GM18907 (cell line): ENCODE data around the gene OGFRL1.

Source experiments
- ATAC-seq: cut with Tn5 transposase; IDR thresholded peaks from one replicate; pipeline ENCODE4 v1.9.1; 2021; ENCODE audit warnings: mild to moderate bottlenecking, moderate library complexity; ENCODE audit not compliant: unreplicated experiment

Gene OGFRL1

DNA sequence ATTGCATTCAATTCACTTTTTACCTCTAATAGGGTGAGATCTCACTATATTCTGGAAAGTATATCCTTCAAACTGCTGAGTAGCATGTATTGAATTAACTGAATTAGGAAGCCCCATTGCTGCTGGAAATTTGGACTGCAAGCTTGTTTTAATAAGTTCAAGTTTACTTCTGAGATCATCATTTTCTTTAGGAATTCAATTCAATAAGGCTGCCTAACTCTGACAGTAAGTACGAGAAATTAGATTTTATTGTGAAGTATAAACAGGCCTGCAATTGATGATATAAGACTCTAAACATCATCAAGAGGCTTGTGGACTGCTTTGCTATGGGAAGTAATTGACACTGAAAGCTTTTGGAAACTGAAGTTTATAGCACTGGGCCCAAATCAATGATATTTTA is 44.4 kb downstream of the OGFRL1 start:
- no peak for ATAC-seq

GRCh38 chr6:71333697-71334096 is 45.1 kb downstream of the OGFRL1 start:
- no peak for ATAC-seq

DNA sequence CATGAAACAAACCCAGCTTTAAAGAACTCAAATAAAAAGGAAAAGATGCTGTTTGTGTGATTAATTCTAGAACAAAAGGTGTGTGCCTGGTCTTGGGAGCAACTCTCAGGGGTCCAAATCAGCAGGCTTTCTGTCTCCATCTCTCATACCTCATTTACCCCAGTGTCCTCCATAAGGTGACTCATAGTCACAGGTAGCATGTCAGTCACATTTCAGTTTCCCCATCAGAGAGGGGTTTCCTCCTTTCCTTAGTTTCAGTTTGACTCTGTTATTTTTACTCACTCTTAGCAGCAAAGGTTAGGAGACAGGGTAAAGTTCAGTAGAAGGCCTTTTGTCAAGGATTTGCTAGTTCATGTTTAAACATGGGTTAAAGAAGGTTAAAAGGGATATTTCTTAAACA is 46.2 kb downstream of the OGFRL1 start:
- ATAC-seq = no peak

- ATAC-seq = no peak
Measured at GRCh38 chr6:71335544-71335943, 46.9 kb downstream of the OGFRL1 start.

DNA sequence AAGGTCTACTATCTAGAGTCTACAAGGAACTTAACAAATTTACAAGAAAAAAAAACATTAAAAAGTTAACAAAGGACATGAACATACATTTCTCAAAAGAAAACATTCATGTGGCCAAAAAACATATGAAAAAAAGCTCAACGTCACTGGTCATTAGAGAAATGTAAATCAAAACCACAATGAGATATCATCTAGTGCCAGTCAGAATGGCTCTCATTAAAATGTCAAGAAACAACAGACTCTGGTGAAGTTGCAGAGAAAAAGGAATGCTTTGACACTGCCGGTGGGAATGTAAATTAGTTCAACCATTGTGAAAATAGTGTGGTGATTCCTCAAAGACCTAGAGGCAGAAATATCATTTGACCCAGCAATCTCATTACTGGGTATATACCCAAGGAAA is 48.3 kb downstream of the OGFRL1 start:
- ATAC-seq = no peak

DNA sequence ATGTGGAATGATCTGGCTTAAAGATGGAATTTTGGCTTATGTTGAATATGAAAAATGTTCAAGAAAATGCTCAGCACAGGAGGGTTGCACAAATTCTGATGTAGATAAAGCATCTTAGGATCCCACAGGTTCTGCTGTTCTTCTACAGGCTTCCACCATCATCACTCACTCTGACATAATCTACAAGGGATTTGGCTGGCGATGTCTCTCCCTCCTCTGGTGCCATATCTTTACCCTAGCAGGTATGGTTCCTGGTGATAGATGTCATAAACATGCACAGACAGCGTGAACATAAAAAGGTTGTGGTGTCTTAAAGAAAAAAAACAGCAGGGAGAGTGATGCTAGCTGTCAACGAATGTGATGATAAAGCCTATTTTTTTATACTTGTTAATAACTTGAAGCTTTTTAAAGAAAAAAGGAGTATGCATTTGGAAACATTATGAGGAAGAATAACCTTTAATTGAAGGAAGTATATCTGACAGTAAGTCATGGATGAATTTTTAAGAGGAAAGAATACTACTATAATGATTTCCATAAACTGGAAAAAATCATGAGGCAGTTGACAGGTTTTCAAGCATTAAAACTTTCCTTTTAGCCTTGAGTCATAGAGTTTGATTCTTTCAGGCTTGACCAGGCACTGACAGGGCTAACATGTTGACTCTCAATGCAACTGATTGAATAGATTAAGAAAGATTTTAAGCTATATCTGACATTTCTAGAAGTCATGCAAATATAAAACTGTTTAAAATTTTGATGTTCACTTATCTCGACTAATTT is 50.1 kb downstream of the OGFRL1 start:
- no peak for ATAC-seq

DNA sequence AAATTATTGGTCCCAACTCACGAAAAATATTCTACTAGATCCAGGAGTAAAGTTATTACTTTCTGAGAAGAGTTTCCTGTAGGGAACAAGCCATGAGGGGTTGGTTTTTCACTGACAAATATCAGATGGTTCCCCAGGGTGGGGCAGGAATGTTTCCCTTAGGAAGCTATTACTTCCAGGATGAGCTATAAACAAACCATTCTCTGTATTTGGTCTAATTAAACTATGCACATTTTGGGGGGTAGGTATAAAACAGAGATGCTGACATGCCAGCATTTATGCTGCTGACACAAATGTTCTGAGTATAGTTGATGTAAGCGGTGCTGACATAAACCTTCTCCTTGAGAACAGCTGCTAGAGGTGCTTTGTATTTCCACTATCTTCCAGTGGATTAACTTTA is 54.2 kb downstream of the OGFRL1 start:
- ATAC-seq = no peak

DNA sequence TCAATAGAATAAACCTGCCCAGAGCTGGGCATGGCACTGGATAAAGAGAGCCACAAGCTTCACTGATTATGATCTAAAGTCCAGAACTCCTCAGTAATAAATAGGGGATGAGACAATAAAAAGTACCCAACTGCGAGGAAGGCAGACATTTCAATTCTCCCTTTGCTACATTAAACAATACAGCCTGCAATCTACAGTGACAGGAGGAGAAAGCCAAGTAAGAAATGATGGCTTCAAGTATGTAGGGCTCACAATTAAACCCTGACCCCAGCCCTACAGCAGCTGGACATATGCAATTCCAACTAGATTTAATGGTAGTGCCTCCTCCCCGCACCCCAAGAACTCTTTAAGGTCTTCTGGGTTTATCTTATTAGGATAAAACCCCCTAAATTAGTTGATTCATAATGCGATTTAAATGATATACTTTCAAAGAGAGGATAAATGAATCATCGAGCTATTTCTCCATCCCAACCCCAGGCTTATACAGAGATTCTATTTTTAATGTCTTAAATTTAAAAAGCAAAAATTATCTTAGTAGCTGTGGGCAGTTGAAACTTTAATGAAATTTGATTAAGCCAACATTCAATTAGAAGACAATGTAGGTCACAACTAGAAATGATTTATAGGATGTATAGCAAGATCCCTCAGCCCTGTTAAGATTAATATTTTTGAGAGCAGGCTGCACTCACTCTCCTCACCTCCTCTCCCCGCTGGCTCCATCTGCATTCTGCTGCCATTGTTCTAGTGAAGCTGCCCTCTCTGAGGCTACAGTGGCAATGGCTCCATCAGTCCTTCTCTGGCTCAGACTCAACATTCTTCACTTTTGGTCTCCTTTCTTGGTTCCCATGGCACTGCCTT is 57.1 kb downstream of the OGFRL1 start:
- no peak for ATAC-seq

GRCh38 chr6:71346334-71346694 is 57.7 kb downstream of the OGFRL1 start:
- no peak for ATAC-seq

GRCh38 chr6:71347119-71347518 is 58.5 kb downstream of the OGFRL1 start:
- no peak for ATAC-seq

DNA sequence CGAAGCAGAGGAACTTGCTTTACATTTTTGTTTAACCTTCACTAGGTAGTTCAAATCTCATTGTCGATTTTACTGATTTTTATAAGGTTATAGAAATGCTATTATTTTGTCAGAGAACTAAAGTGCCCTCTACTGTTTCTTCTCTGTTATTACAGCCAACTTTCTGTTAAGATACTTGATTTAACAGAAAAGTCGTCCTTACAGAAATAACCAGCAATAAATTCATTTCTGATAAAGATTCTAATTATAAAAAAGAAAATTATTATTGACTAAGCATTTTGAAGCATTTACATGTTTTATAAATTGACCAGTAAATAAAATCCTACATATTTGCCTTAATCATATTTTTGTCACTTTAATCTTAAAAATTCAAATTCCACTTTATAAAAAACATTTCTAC is 60.8 kb downstream of the OGFRL1 start:
- no peak for ATAC-seq

DNA sequence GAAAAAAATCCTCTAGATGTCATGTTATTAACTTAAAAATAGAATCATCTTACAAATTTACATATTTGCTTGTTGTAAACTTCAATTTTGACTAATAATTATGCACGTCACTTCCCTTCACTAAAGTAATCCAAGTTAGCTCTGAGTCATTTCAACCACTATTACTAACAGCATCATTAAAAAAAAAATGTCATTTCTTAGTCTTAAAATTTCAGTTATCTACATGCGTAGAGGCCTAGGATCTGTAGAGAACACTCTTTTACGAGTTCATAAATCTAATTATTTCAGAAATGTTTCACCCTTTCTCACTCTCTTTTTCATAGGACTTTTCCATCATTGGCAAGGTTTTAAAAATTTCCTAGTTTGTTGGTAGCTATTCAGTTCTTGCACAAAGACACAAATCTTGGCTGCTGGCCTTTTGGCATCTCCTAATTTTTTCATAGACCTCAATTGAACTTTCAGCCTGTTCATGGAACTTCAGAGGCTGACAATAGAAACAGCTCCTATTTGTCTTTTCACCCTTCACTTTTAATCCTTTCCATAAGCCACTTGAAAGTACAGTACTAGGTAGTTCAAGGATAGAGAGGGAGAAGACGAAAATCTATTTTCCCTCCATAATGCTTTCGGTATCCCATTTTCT is 61.5 kb downstream of the OGFRL1 start:
- no peak for ATAC-seq

DNA sequence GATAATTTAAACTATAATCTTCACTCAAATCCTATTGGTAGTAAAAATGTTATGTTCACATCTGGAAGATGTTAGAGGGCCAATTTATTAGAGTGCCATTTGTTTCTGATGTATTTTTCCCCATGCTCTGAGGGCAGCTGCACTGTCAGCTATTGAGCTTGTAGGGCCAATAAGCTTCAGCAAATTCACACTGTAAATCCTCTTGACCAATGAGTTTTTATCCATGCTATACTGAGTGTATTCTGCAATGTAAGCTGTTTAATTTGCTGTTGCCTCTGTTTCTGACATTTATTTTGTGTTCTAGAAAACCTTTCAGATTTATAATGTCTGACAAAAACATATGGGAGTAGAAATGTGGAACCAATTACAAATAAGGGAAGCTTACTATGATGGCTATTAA is 62.6 kb downstream of the OGFRL1 start:
- ATAC-seq = no peak
